Activated CD4-positive, alpha-beta memory T cell treated with anti-CD3 and anti-CD28 coated beads, Interleukin-2, amount 10 ng/mL, durations not matched to agents 7 days and 5 days (primary cell): ENCODE results near the gene DGKQ. TPM values are rescaled to one million over a fixed set of nuclear protein-coding genes. Genes with fewer than 3 reads are reported as not detected.

Source experiments
- CTCF ChIA-PET: fragments of 350-600 bp; sonication (Branson Sonifier 250); formaldehyde crosslinking; loops from one replicate; lab custom pipeline; 2021; ENCODE audit warnings: antibody characterized with exemption, inconsistent platforms; lab: Charles Lee
- POLR2A ChIA-PET: fragments of 350-600 bp; sonication (Branson Sonifier 250); formaldehyde crosslinking; loops from one replicate; lab custom pipeline; 2021; ENCODE audit warnings: antibody characterized with exemption; lab: Charles Lee
- DNase-seq: peaks from one replicate; pipeline ENCODE4 v3.0.0-alpha.2; 2020
- H3K27ac Mint-ChIP-seq: one replicate; pipeline ENCODE4 v1.8.0; 2021; ENCODE audit warnings: mild to moderate bottlenecking, mixed read lengths
- H3K27me3 Mint-ChIP-seq: one replicate; pipeline ENCODE4 v1.8.0; 2021; ENCODE audit warnings: mixed read lengths
- H3K36me3 Mint-ChIP-seq: one replicate; pipeline ENCODE4 v1.8.0; 2021; ENCODE audit warnings: low read depth, mixed read lengths
- H3K4me1 Mint-ChIP-seq: one replicate; pipeline ENCODE4 v1.8.0; 2021; ENCODE audit warnings: mixed read lengths
- H3K4me3 Mint-ChIP-seq: one replicate; pipeline ENCODE4 v1.8.0; 2021; ENCODE audit warnings: mild to moderate bottlenecking, mixed read lengths
- H3K9me3 Mint-ChIP-seq: one replicate; pipeline ENCODE4 v1.8.0; 2021; ENCODE audit warnings: mixed read lengths
- total RNA-seq, 2 experiments: library from RNA; stranded (reverse); gene quantifications; one replicate each; pipeline ENCODE4 v1.2.3, GENCODE V29; 2021

Gene DGKQ
- total RNA-seq, 2 experiments from 2014 or later = 13.8 to 14.7 TPM

GRCh38 chr4:996997-997374, 23.6 kb upstream of the DGKQ start:
- Mint-ChIP-seq H3K27me3 (peaks cover 33% of the 10 kb centered on the region), H3K27ac (no peak overlapping the region), H3K9me3 (no peaks in the 10 kb centered on the region), H3K4me3 (no peak overlapping the region), H3K36me3 (no peaks in the 10 kb centered on the region), H3K4me1 (no peaks in the 10 kb centered on the region)
- POLR2A ChIA-PET = no interaction called here
- DNase-seq = no peak
- CTCF ChIA-PET = no interaction called here

GRCh38 chr4:996030-996996, 22.9 kb upstream of the DGKQ start:
- POLR2A ChIA-PET = no interaction called here
- H3K4me3 Mint-ChIP-seq = no peak overlapping the region
- H3K4me1 Mint-ChIP-seq = no peaks in the 10 kb centered on the region
- H3K36me3 Mint-ChIP-seq = no peaks in the 10 kb centered on the region
- no peaks in the 10 kb centered on the region for H3K9me3 Mint-ChIP-seq
- CTCF ChIA-PET = no interaction called here
- H3K27me3 Mint-ChIP-seq = peaks cover 27% of the 10 kb centered on the region
- H3K27ac Mint-ChIP-seq = no peak overlapping the region
- DNase-seq = no peak

DNA sequence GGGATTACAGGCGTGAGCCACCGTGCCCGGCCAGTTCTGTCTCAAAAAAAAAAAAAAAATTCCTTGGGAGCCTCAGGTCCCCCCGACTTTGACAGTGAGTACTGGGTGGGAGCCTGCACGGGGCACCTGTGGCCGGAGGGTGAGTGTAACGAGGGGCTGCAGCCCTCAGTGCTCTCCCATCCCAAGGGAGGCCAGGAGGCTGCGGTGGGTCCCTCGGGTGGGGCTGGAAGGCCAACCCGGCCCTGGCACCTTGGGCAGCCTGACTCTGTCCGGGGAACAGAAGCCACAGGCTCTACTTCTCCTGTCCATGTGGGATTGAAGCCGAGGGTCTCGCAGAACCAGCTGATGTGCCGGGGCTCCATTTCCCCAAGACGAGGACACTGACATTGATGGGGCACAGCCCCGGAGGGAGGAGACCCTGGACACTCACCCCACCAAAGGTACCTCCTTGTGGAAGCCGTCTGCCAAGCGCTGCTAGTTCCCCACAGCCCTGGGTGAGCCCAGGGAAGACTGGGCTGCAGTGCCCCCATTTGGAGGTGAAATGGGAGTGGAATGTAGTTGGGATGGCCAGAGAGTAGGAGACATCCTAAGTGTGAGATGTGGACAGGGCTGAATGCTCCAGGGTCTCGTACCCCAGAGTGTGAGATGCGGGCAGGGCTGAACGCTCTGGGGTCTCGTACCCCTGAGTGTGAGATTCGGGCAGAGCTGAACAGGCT, 22.1 kb upstream of the DGKQ start:
- Mint-ChIP-seq H3K9me3 (no peaks in the 10 kb centered on the region), H3K4me3 (no peak overlapping the region), H3K27me3 (peaks cover 25% of the 10 kb centered on the region), H3K36me3 (no peaks in the 10 kb centered on the region), H3K27ac (no peak overlapping the region), H3K4me1 (no peaks in the 10 kb centered on the region)
- ChIA-PET CTCF (no interaction called here), POLR2A (no interaction called here)
- DNase-seq = no peak

- ChIA-PET CTCF (no interaction called here), POLR2A (no interaction called here)
- no peak for DNase-seq
- Mint-ChIP-seq H3K27me3 (peaks cover 16% of the 10 kb centered on the region), H3K36me3 (no peaks in the 10 kb centered on the region), H3K27ac (no peak within 1 kb of the TSS), H3K4me1 (no peaks in the 10 kb centered on the region), H3K4me3 (no peak within 1 kb of the TSS), H3K9me3 (no peaks in the 10 kb centered on the region)
These were observed 20.0 kb upstream of the DGKQ start, which contains the start of gene SLC26A1 for GRCh38 chr4:993111-994029. SLC26A1 (minus strand) TSS chr4:993404; CDS start chr4:991703, 1,701 bp downstream.

- Mint-ChIP-seq H3K4me1 (peaks cover 6% of the 10 kb centered on the region), H3K27me3 (peaks cover 10% of the 10 kb centered on the region), H3K9me3 (no peaks in the 10 kb centered on the region), H3K4me3 (no peak overlapping the region), H3K27ac (no peak overlapping the region), H3K36me3 (no peaks in the 10 kb centered on the region)
- ChIA-PET CTCF (no interaction called here), POLR2A (no interaction called here)
- no peak for DNase-seq
These were observed 19.1 kb upstream of the DGKQ start for GRCh38 chr4:992297-993110.

GRCh38 chr4:991451-992296, 18.3 kb upstream of the DGKQ start:
- no peaks in the 10 kb centered on the region for H3K9me3 Mint-ChIP-seq
- ChIA-PET CTCF (no interaction called here), POLR2A (no interaction called here)
- H3K27me3 Mint-ChIP-seq = peaks cover 6% of the 10 kb centered on the region
- no peak overlapping the region for H3K4me3 Mint-ChIP-seq
- no peaks in the 10 kb centered on the region for H3K36me3 Mint-ChIP-seq
- DNase-seq = no peak
- no peak overlapping the region for H3K27ac Mint-ChIP-seq
- H3K4me1 Mint-ChIP-seq = peaks cover 7% of the 10 kb centered on the region

DNA sequence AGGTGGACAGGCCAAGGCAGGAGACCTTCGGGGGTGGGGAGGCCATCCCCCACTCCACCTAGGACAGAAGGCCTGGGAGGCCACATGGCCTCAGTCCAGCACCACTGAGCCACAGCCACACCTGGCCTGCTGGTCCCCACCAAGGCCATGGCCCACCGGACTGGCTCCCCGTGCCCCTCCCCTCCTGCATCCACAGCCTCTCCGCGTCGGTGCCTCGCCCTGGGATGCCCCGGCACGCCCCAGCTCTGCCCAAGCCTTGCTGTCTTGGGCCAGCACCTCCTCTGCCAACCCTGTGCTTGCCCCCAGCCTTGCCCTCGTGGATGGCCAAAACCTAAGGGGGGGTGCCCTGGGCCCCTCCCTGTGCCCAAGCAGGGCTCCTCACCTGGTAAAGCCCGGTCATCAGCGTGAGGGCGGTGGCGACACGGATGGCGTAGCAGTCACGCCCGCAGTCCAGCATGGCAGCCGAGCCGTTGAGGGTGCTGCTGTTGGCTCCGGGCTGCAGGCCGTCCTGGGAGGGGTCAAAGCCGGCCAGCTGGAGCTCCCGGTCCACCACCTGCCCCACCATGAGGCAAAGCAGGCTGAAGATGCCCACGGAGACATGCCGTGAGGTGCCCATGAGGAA, 17.5 kb upstream of the DGKQ start:
- POLR2A ChIA-PET = no interaction called here
- Mint-ChIP-seq H3K4me1 (peaks cover 14% of the 10 kb centered on the region), H3K27ac (no peak overlapping the region), H3K4me3 (no peak overlapping the region), H3K36me3 (no peaks in the 10 kb centered on the region), H3K27me3 (peaks cover 2% of the 10 kb centered on the region), H3K9me3 (no peaks in the 10 kb centered on the region)
- DNase-seq = no peak
- CTCF ChIA-PET = no interaction called here

DNA sequence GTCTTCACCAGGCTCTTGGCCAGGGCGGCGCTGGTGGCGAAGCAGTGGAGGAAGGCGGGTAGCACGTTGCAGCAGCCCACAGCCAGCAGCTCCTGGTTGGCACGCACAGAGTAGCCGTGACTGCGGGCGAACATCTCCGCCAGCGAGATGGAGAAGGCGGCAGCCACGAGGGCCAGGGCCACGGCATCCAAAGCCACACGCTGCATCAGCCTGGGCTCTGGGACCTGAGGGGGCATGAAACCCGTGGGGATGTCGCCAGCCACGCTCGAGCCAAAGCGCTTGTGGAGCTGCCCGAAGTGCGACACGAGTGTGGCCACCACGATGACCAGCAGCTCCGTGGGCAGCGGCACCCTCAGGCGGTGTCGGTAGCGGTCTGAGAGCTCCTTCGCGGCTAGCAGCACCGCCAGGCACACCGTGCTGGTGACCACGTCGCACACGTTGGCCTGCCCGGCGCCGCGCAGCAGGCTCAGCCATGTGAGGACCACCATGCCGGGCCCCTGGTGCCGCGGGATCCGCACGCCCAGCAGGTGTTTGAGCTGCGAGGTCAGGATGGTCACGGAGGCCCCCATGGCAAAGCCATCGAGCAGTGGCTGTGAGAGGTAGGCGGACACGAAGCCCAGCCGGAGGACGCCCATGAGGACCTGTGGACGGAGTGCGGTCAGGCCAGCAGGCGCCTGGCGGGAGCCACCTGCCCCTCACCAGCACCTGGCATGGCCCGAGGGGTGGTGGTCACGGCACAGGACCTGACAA, 16.5 kb upstream of the DGKQ start:
- no peaks in the 10 kb centered on the region for H3K36me3 Mint-ChIP-seq
- CTCF ChIA-PET = no interaction called here
- no peak overlapping the region for H3K27ac Mint-ChIP-seq
- peaks cover 22% of the 10 kb centered on the region for H3K4me1 Mint-ChIP-seq
- POLR2A ChIA-PET = no interaction called here
- H3K27me3 Mint-ChIP-seq = no peaks in the 10 kb centered on the region
- H3K9me3 Mint-ChIP-seq = no peaks in the 10 kb centered on the region
- no peak for DNase-seq
- no peak overlapping the region for H3K4me3 Mint-ChIP-seq

DNA sequence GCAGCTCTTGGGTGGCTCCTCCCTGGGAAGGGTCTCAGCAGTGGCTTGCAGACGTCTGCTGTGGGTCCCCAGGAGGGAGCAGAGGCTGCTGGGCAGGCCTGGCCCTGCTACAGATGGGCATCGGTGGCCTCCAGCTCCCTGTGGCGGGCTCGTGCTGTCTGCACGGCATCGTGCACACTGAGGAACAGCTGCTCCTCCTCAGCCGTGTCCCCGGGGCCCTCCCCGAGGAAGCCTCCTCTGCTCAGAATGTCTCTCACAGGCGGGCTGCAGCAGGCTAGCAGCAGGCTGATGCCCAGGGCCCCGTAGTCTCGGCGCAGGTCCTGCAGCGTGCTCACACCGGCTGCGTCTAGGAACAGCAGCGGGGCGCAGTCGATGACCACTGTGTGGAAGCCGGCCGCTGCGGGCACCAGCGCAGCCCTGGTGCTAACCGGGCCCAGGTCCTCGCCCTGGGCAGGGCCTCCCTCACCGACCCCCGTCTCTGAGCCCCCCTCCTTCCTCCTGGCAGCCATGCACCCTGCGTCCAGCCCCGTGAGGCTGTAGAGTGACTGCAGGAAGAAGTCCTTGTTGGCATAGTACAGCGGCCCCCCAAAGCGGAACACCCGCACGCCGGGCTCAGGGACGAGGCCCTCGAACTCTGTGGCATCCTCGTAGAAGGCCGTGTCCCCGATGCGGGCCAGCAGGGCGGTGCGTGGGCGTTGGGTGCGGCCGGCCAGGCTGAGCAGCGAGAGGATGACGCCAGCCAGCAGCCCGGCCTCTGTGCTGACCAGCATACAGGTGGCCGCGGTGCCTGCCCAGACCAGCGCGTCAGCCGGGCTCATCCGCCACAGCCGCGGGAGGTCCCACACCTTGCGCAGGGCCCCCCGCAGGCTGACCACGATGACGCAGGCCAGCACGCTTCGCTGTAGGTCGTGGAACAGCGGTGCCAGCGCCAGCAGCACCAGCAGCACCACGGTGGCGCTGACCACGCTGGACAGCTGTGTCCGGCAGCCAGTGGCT, 15.7 kb upstream of the DGKQ start:
- no peaks in the 10 kb centered on the region for H3K36me3 Mint-ChIP-seq
- CTCF ChIA-PET = interaction anchor here (1.5 kb wide), 1 partner anchor 744 kb away, joined by 3 read pairs; no protein-coding TSS in a partner anchor
- peaks cover 28% of the 10 kb centered on the region for H3K4me1 Mint-ChIP-seq
- no peaks in the 10 kb centered on the region for H3K9me3 Mint-ChIP-seq
- POLR2A ChIA-PET = no interaction called here
- H3K4me3 Mint-ChIP-seq = no peak overlapping the region
- no peak for DNase-seq
- no peaks in the 10 kb centered on the region for H3K27me3 Mint-ChIP-seq
- H3K27ac Mint-ChIP-seq = no peak overlapping the region
